ENCODE data around the gene BARHL1. TPM values are rescaled to one million over a fixed set of nuclear protein-coding genes. Genes with fewer than 3 reads are reported as not detected.

The BARHL1 gene
- total and polyA plus RNA-seq, 2 of the 13 experiments (the other 11 are each of a cell fraction or from before 2014, with no cell fraction given), result not detected

GRCh38 chr9:132594412-132594811 lies 12.0 kb downstream of the BARHL1 start:
- Histone ChIP-seq H3K9ac (ENCODE audit: insufficient read depth, low read depth, low read length) (no peak overlapping the region), H3K36me3 (replicated peaks in 1 of 2; ENCODE audit: control insufficient read depth in 1 of 2, insufficient read depth in 2 of 2, low read length in 2 of 2) (peaks cover 4 to 18% of the 10 kb centered on the region in 2 experiments; a peak in 3 of 5 replicates), H3K27ac (ENCODE audit: extremely low read length, insufficient read depth, low read length) (no peak overlapping the region), H3K4me1 (ENCODE audit: insufficient read depth, low read length) (no peaks in the 10 kb centered on the region), H3K4me3 (replicated peaks in 1 of 3; ENCODE audit: insufficient read depth in 1 of 3, low read depth in 2 of 3, low read length in 3 of 3) (no peak overlapping the region), H4K20me1 (ENCODE audit: insufficient read depth, low read length) (no peaks in the 10 kb centered on the region), H3K9me3 (ENCODE audit: low read length) (no peaks in the 10 kb centered on the region), H3K79me2 (ENCODE audit: insufficient read depth, low read length) (no peaks in the 10 kb centered on the region), H2AFZ (ENCODE audit: low read length) (no peak overlapping the region), H3K27me3 (ENCODE audit: control insufficient read depth in 1 of 2, insufficient read depth in 2 of 2, low read length in 2 of 2) (peaks cover 0 to 13% of the 10 kb centered on the region in 2 experiments; a peak in 3 of 5 replicates), H3K4me2 (ENCODE audit: low read depth, low read length) (no peak overlapping the region)
- BruUV-seq (replicated peaks), result no TSS peak
- no peak for ATAC-seq
- FAIRE-seq, result no peak
- DNase-seq (ENCODE audit: low spot score), result no peak
- in situ Hi-C loops (cut with HindIII; ENCODE audit: extremely low pct_ligation_motif_present, low pct_unique_long_range_greater_than_20kb), result no loop called here
- intact Hi-C loops (cut with micrococcal nuclease; ENCODE audit: unreplicated experiment), result no loop called here
- WGBS (ENCODE audit: low lambda C conversion rate), result 99% methylated on average over 10 of the region's 13 CpGs
- no peak for TF ChIP-seq ZBTB49 (CRISPR knock-in tag; IDR thresholded peaks at IDR 0.05; ENCODE audit: borderline replicate concordance)
- no peak for TF ChIP-seq ZFP41 (CRISPR knock-in tag; IDR thresholded peaks at IDR 0.05; ENCODE audit: borderline replicate concordance)
- TF ChIP-seq, protein P1, sequence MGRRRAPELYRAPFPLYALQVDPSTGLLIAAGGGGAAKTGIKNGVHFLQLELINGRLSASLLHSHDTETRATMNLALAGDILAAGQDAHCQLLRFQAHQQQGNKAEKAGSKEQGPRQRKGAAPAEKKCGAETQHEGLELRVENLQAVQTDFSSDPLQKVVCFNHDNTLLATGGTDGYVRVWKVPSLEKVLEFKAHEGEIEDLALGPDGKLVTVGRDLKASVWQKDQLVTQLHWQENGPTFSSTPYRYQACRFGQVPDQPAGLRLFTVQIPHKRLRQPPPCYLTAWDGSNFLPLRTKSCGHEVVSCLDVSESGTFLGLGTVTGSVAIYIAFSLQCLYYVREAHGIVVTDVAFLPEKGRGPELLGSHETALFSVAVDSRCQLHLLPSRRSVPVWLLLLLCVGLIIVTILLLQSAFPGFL (CRISPR knock-in tag; IDR thresholded peaks at IDR 0.05), result no peak
- no peak for TF ChIP-seq TBX2 (CRISPR knock-in tag; IDR thresholded peaks at IDR 0.05; ENCODE audit: borderline replicate concordance)
- TF ChIP-seq ATAD3A (CRISPR knock-in tag; IDR thresholded peaks at IDR 0.05), result no peak
- no peak for TF ChIP-seq ZNF232 (CRISPR knock-in tag; IDR thresholded peaks at IDR 0.05; ENCODE audit: borderline replicate concordance)
- no peak for TF ChIP-seq ZNF879 (CRISPR knock-in tag; IDR thresholded peaks at IDR 0.05)
- TF ChIP-seq NPAS2 (CRISPR knock-in tag; IDR thresholded peaks at IDR 0.05; ENCODE audit: borderline replicate concordance), result no peak
- TF ChIP-seq ZFP36 (IDR thresholded peaks at IDR 0.05; ENCODE audit: borderline replicate concordance, low read depth, low read length, partially characterized antibody), result no peak
- no peak for TF ChIP-seq ZNF576 (CRISPR knock-in tag; IDR thresholded peaks at IDR 0.05)
- no peak for TF ChIP-seq ZNF510 (CRISPR knock-in tag; IDR thresholded peaks at IDR 0.05; ENCODE audit: low read depth)
- POLR2A ChIA-PET, result no interaction called here
- CTCF ChIA-PET (ENCODE audit: low intra/inter-chr PET ratio, low total read pairs), result no interaction called here

All from HepG2 (cell line).